OCI-LY3 (cell line): Measurements from ENCODE around the gene INHBA.

Experiments used
- H2AFZ ChIP-seq: fragments of 200-600, 300-600 bp; shearing (Covaris generic); 2 replicates; pipeline ENCODE4 v1.6.0; 2014; ENCODE audit warnings: antibody characterized with exemption, low read depth, low read length
- H3K27ac ChIP-seq: fragments of 200-600, 300-600 bp; sonication (generic); 2 replicates; pipeline ENCODE4 v1.5.1; 2014; ENCODE audit warnings: mild to moderate bottlenecking, low read length, moderate library complexity, mixed read lengths
- H3K27me3 ChIP-seq: fragments of 200-600, 300-600 bp; sonication (generic); 2 replicates; pipeline ENCODE4 v1.6.1; 2014; ENCODE audit warnings: low read depth, low read length, mixed read lengths
- H3K36me3 ChIP-seq: fragments of 200-600, 300-600 bp; sonication (generic); replicated peaks from 2 replicates; pipeline ENCODE3; 2014; ENCODE audit warnings: low read depth, low read length, mixed read lengths
- H3K4me1 ChIP-seq: fragments of 300-600, 200-600 bp; sonication (generic); 2 replicates; pipeline ENCODE4 v1.6.1; 2014; ENCODE audit warnings: low read length, mixed read lengths
- H3K4me2 ChIP-seq: fragments of 200-600, 300-600 bp; sonication (generic); 2 replicates; pipeline ENCODE4 v1.6.1; 2014; ENCODE audit warnings: low read length, mixed read lengths
- H3K4me3 ChIP-seq: fragments of 300-600, 200-600 bp; sonication (generic); 2 replicates; pipeline ENCODE4 v1.5.1; 2014; ENCODE audit warnings: antibody characterized with exemption, mild to moderate bottlenecking, low read length, moderate library complexity
- H3K79me2 ChIP-seq: fragments of 300-600, 200-600 bp; shearing (Covaris generic); 2 replicates; pipeline ENCODE4 v1.6.1; 2014; ENCODE audit warnings: mild to moderate bottlenecking, low read length, mixed read lengths
- H3K9ac ChIP-seq: fragments of 300-600, 200-600 bp; shearing (Covaris generic); 2 replicates; pipeline ENCODE4 v1.6.0; 2014; ENCODE audit warnings: mild to moderate bottlenecking, low read length, moderate library complexity
- H3K9me3 ChIP-seq: fragments of 200-600, 300-600 bp; shearing (Covaris generic); 2 replicates; pipeline ENCODE4 v1.6.1; 2014; ENCODE audit warnings: low read length, mixed read lengths; ENCODE audit not compliant: insufficient read depth
- H4K20me1 ChIP-seq: fragments of 200-600, 300-600 bp; sonication (generic); 2 replicates; pipeline ENCODE4 v1.6.1; 2016; ENCODE audit warnings: low read length, mixed read lengths; ENCODE audit not compliant: insufficient read depth
- CTCF ChIP-seq: fragments of 200-600, 300-600 bp; sonication (generic); IDR thresholded peaks from 2 replicates; pipeline ENCODE4 v1.5.1; 2014; ENCODE audit warnings: antibody characterized with exemption, low read length, low read depth
- EZH2phosphoT487 ChIP-seq: fragments of 200-600 bp; shearing (Covaris generic); IDR thresholded peaks from 2 replicates; pipeline ENCODE4 v1.6.1; 2018; ENCODE audit warnings: antibody characterized with exemption, mixed run types, low read depth

INHBA gene

GRCh38 chr7:41708581-41709358, 5.9 kb upstream of the INHBA start:
- Histone ChIP-seq H3K27me3 (0 out of 2 replicates have a peak, but pooled peaks cover 3% of the 10 kb centered on the region), H4K20me1 (no peaks in the 10 kb centered on the region), H3K4me2 (no peak overlapping the region), H3K4me1 (peaks cover 40% of the 10 kb centered on the region), H3K36me3 (no peaks in the 10 kb centered on the region), H3K27ac (no peak overlapping the region), H3K4me3 (no peak overlapping the region), H3K9ac (no peak overlapping the region), H3K79me2 (no peaks in the 10 kb centered on the region), H3K9me3 (no peaks in the 10 kb centered on the region), H2AFZ (no peak overlapping the region)
- TF ChIP-seq EZH2phosphoT487 (no peak), CTCF (no peak)

- Histone ChIP-seq H3K36me3 (no peaks in the 10 kb centered on the region), H3K9me3 (no peaks in the 10 kb centered on the region), H3K27me3 (peaks cover 18% of the 10 kb centered on the region), H3K9ac (peak overlapping the region; percentile 56), H3K4me1 (peaks cover 41% of the 10 kb centered on the region), H3K4me2 (peak overlapping the region; percentile 95), H3K79me2 (no peaks in the 10 kb centered on the region), H3K4me3 (peak overlapping the region; percentile 79), H2AFZ (peak overlapping the region; percentile 77), H4K20me1 (no peaks in the 10 kb centered on the region), H3K27ac (peak overlapping the region; percentile 64)
- TF ChIP-seq CTCF (no peak), EZH2phosphoT487 (no peak)
Measured at GRCh38 chr7:41706228-41706930, 3.5 kb upstream of the INHBA start.

GRCh38 chr7:41705109-41705901, 2.4 kb upstream of the INHBA start:
- peak overlapping the region; percentile 95 for H3K4me2 ChIP-seq
- H2AFZ ChIP-seq: peak overlapping the region; percentile 77
- no peak for TF ChIP-seq EZH2phosphoT487
- peak; percentile 81 for TF ChIP-seq CTCF
- H3K27ac ChIP-seq: peak overlapping the region; percentile 64
- no peaks in the 10 kb centered on the region for H3K36me3 ChIP-seq
- no peaks in the 10 kb centered on the region for H3K9me3 ChIP-seq
- peak overlapping the region; percentile 79 for H3K4me3 ChIP-seq
- H4K20me1 ChIP-seq: no peaks in the 10 kb centered on the region
- H3K27me3 ChIP-seq: peaks cover 23% of the 10 kb centered on the region
- peak overlapping the region; percentile 56 for H3K9ac ChIP-seq
- no peaks in the 10 kb centered on the region for H3K79me2 ChIP-seq
- peaks cover 44% of the 10 kb centered on the region for H3K4me1 ChIP-seq
